ENCODE data around the gene FAM78B. TPM values are rescaled to one million over a fixed set of nuclear protein-coding genes. Genes with fewer than 3 reads are reported as not detected.

The FAM78B gene
- total and polyA plus RNA-seq, 10 of the 15 experiments (the other 5 are each of a cell fraction or from before 2014, with no cell fraction given), result 0.10 to 4.9 (median 1.6) TPM

GRCh38 chr1:166197597-166197996, 30.8 kb upstream of the FAM78B start:
- 0% methylated on average over 1 of the region's 1 CpG for WGBS (ENCODE audit: insufficient coverage, insufficient replicate concordance, low lambda C conversion rate, missing lambda C conversion rate)
- no peak for TF ChIP-seq HDGF (IDR thresholded peaks at IDR 0.05)
- TF ChIP-seq MEF2B (IDR thresholded peaks at IDR 0.05; ENCODE audit: partially characterized antibody, poor library complexity, severe bottlenecking), result no peak
- TF ChIP-seq GABPA (IDR thresholded peaks at IDR 0.05; ENCODE audit: low read depth), result no peak
- TF ChIP-seq BHLHE40 (IDR thresholded peaks at IDR 0.05; ENCODE audit: borderline replicate concordance in 1 of 2, low read depth in 2 of 2, low read length in 1 of 2), result no peak
- TF ChIP-seq HSF1 (IDR thresholded peaks at IDR 0.05; ENCODE audit: low read depth, low read length), result no peak
- TF ChIP-seq TCF7 (IDR thresholded peaks at IDR 0.05; ENCODE audit: borderline replicate concordance), result no peak
- TF ChIP-seq SPI1 (IDR thresholded peaks at IDR 0.05; ENCODE audit: borderline replicate concordance, insufficient read depth, low read depth, low read length), result no peak
- H2AFZ ChIP-seq (ENCODE audit: control insufficient read depth, low read depth, low read length), result no peak overlapping the region
- H3K36me3 ChIP-seq (ENCODE audit: control insufficient read depth in 2 of 2, insufficient read depth in 2 of 2, low read length in 1 of 2), result no peaks in the 10 kb centered on the region
- SMC1A ChIA-PET (ENCODE audit: uncharacterized antibody, unreplicated experiment), result no interaction called here
- H3K4me1 ChIP-seq (ENCODE audit: control insufficient read depth, insufficient read depth, low read length), result no peaks in the 10 kb centered on the region
- no peak overlapping the region for H3K4me2 ChIP-seq (ENCODE audit: control insufficient read depth, insufficient read depth)
- ATAC-seq (no peak), FAIRE-seq (no peak), DNase-seq (ENCODE audit: low read depth, low spot score) (no peak)
- no peak overlapping the region for H3K27ac ChIP-seq (ENCODE audit: control insufficient read depth, insufficient read depth)
- no peaks in the 10 kb centered on the region for H3K27me3 ChIP-seq (replicated peaks in 1 of 2; ENCODE audit: control insufficient read depth in 2 of 2, insufficient read depth in 2 of 2, low read length in 1 of 2)
- intact Hi-C loops (cut with micrococcal nuclease; ENCODE audit: unreplicated experiment) (no loop called here), in situ Hi-C loops (cut with MboI) (no loop called here)
- H3K79me2 ChIP-seq (ENCODE audit: control insufficient read depth, insufficient read depth, low read length), result no peaks in the 10 kb centered on the region
- CTCF ChIA-PET, result no interaction called here
- no peaks in the 10 kb centered on the region for H3K9me3 ChIP-seq (replicated peaks; ENCODE audit: control insufficient read depth, insufficient read depth, low read length)
- H3K4me3 ChIP-seq, result no peak overlapping the region
- BruUV-seq (replicated peaks), result no TSS peak
- RAD21 ChIA-PET (ENCODE audit: unreplicated experiment), result no interaction called here
- H4K20me1 ChIP-seq (ENCODE audit: control insufficient read depth, insufficient read depth), result no peaks in the 10 kb centered on the region
- POLR2A ChIA-PET, result no interaction called here
- H3K9ac ChIP-seq (ENCODE audit: control insufficient read depth, insufficient read depth, low read length), result no peak overlapping the region

GRCh38 chr1:166197141-166197540, 30.3 kb upstream of the FAM78B start:
- intact Hi-C loops (cut with micrococcal nuclease; ENCODE audit: unreplicated experiment) (no loop called here), in situ Hi-C loops (cut with MboI) (no loop called here)
- POLR2A ChIA-PET, result no interaction called here
- no peak overlapping the region for H3K4me3 ChIP-seq
- no peak overlapping the region for H2AFZ ChIP-seq (ENCODE audit: control insufficient read depth, low read depth, low read length)
- no peaks in the 10 kb centered on the region for H4K20me1 ChIP-seq (ENCODE audit: control insufficient read depth, insufficient read depth)
- no peaks in the 10 kb centered on the region for H3K27me3 ChIP-seq (replicated peaks in 1 of 2; ENCODE audit: control insufficient read depth in 2 of 2, insufficient read depth in 2 of 2, low read length in 1 of 2)
- FAIRE-seq (no peak), ATAC-seq (no peak), DNase-seq (ENCODE audit: low read depth, low spot score) (no peak)
- no peak overlapping the region for H3K4me2 ChIP-seq (ENCODE audit: control insufficient read depth, insufficient read depth)
- no peak overlapping the region for H3K27ac ChIP-seq (ENCODE audit: control insufficient read depth, insufficient read depth)
- H3K4me1 ChIP-seq (ENCODE audit: control insufficient read depth, insufficient read depth, low read length), result no peaks in the 10 kb centered on the region
- no peaks in the 10 kb centered on the region for H3K36me3 ChIP-seq (ENCODE audit: control insufficient read depth in 2 of 2, insufficient read depth in 2 of 2, low read length in 1 of 2)
- no peak overlapping the region for H3K9ac ChIP-seq (ENCODE audit: control insufficient read depth, insufficient read depth, low read length)
- H3K9me3 ChIP-seq (replicated peaks; ENCODE audit: control insufficient read depth, insufficient read depth, low read length), result no peaks in the 10 kb centered on the region
- SMC1A ChIA-PET (ENCODE audit: uncharacterized antibody, unreplicated experiment), result no interaction called here
- no peaks in the 10 kb centered on the region for H3K79me2 ChIP-seq (ENCODE audit: control insufficient read depth, insufficient read depth, low read length)
- CTCF ChIA-PET, result no interaction called here
- RAD21 ChIA-PET (ENCODE audit: unreplicated experiment), result no interaction called here
- no TSS peak for BruUV-seq (replicated peaks)
- WGBS (ENCODE audit: insufficient coverage, insufficient replicate concordance, low lambda C conversion rate, missing lambda C conversion rate), result 75% methylated on average over 1 of the region's 1 CpG
- TF ChIP-seq E2F8 (IDR thresholded peaks at IDR 0.05; ENCODE audit: low read depth, partially characterized antibody) (no peak), BRCA1 (IDR thresholded peaks at IDR 0.05; ENCODE audit: low read depth, low read length) (no peak), TCF12 (IDR thresholded peaks at IDR 0.05; ENCODE audit: low read depth, low read length) (no peak), PBX3 (IDR thresholded peaks at IDR 0.05; ENCODE audit: insufficient replicate concordance, low read depth, low read length) (no peak), ATF3 (IDR thresholded peaks at IDR 0.05; ENCODE audit: borderline replicate concordance, extremely low read depth, low read depth, low read length) (no peak)

All from GM12878 (cell line).